Stimulated activated CD8-positive, alpha-beta memory T cell treated with anti-CD3 and anti-CD28 coated beads, Interleukin-15, amount 100 ng/mL, for 48 hours (primary cell): ENCODE measurements around the gene ASIC2.

Source experiments
- DNase-seq, 2 donors: peaks; one replicate each; pipeline ENCODE4 v3.0.0-alpha.2; 2020; ENCODE audit warnings: low read depth in 2 of 2

ASIC2 gene

GRCh38 chr17:33163533-33164168 is 129.4 kb downstream of the ASIC2 start:
- no peak for DNase-seq

DNA sequence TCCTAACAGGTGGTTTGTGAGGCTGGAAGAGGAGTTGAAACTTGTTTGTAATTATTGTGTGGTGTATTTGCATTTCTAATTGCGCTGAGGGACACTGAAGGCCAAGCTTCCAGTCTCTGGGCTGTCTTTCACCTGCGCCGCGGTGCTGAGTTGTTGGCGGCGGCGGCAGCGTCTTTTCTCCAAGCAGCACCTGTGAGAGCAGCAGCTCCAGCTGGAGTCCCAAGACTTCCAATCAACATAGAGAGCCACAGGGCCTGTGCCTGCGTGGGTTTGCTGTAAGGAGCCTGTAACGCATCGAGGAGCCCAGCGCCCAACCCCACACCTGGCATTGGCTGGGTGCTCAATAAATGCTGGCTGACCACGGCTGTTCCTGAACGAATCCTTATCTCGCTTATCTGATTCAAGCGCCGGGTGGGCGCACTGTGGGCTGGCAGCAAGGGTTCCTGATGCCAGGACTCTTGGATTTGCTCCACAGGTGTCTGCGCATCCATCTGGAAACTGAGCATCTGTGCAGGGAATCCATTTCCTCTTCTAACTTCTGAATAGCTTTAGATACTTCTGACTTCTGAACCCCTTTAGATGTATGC is 138.1 kb downstream of the ASIC2 start:
- DNase-seq: no peak

DNA sequence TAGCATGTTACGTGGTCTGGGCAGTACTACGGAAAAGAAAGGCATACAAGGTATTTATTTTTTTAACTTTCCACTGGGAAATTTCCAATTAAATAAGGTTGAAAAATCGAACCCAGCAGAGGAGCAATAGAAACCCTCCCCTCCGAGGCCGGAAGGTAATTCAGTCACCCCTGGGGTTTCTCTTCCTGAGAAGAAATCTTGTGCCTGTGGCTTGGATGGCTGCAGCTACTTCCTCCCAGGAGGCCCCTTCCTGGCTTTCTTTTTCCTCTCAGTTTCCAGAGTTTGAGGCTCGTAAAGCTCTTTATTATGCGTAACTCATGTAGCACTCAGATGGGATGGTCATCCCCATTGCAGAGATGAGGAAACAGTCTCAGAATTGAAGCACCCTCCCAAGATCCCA is 140.3 kb downstream of the ASIC2 start:
- DNase-seq: no peak

DNA sequence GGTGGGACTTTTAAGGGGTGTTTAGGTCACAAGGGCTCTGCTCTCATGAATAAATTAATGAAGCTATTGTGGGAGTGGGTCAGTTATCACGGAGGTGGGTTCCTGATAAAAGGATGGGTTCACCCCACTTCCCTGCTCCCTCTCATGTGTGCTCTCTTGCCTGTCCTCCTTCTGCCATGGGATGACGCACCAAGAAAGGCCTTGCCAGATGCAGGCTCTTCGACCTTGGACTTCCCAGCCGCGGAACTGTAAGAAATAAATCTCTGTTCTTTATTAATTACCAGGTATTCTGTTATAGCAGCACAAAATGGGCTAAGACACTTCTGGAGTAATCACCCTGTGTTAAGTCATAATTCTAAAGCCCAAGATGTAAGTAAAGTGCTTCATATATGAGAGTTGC is 141.5 kb downstream of the ASIC2 start:
- no peak for DNase-seq

DNA sequence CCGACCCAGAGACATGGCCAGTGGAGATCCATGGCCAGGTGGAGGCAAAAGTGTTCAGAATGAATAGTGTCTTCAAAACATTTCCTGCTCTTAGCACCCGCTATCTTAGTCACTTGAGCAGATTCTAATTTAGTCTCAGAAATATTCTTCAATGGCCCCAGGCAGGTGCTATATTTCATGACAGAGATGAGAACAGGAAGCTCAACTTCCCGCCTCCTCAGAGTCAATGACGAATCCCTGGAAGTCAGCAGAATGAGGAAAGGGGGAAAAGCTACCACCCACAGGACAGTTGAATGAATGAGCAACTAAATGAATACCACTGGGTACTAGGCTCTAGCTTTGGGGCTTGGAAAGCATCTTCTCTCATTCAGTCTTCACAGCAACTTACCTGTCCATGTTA is 147.2 kb downstream of the ASIC2 start:
- no peak for DNase-seq

DNA sequence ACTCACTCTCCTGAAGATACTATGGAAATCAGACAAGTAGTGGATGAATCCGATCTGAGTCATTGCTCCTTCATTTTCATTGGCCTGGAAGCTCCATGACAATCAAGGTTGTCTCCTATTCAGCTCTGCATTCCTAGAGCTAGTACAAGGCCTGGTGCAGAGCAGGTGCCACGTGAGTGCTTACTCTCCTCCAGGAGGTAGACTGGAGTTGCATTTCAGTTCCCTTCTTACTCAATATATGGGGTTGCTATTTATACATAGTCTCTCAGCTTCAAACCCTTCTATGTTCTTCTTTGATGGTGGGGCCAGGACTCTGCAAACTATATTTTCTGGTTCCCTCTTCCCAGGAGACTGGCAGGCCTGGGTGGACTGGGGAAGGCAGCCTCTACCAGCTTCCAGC is 148.3 kb downstream of the ASIC2 start:
- no peak for DNase-seq

- DNase-seq: no peak
Observed at GRCh38 chr17:33142705-33143299, 150.3 kb downstream of the ASIC2 start.

GRCh38 chr17:33140413-33141099 is 152.5 kb downstream of the ASIC2 start:
- no peak for DNase-seq

DNA sequence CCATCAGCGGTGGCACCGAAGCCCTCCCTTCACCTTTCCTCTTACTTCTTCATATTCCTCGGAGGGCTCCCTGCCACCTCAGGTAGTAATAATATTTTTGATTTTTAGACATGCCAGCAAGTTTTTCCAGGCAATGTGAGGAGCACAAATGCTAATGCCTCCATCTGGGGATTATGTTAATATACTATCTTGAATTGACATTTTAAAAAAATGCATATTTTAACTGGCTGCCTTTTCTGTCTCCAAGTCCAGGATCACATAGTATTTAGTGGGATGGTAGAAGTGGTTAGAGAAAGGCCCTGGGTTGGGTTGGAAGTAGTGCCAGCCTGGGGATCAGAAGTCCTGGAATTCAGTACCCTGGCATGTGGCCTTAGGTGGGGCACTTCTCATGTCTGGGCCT is 154.5 kb downstream of the ASIC2 start:
- DNase-seq: no peak

DNA sequence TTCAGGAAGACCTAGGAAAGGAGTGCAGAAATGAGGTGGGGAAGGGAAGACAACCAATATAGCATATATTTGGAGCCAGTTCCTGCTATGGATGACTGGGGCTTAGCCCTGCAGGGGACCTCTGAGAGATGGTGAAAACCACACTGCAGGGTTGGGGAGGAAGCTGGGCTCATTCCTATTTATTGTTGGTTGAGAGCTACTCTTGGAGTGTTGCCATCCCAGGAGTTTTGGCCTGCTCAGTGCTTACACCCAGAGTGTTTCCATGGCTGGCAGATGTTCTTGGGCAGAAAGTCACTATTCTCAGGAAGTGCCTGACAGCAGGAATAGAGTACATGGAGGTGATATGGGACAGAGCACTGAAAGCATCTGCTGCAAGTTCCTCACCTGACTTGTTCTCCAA is 155.7 kb downstream of the ASIC2 start:
- DNase-seq: no peak

GRCh38 chr17:33135691-33136090 is 157.4 kb downstream of the ASIC2 start:
- DNase-seq: no peak

DNA sequence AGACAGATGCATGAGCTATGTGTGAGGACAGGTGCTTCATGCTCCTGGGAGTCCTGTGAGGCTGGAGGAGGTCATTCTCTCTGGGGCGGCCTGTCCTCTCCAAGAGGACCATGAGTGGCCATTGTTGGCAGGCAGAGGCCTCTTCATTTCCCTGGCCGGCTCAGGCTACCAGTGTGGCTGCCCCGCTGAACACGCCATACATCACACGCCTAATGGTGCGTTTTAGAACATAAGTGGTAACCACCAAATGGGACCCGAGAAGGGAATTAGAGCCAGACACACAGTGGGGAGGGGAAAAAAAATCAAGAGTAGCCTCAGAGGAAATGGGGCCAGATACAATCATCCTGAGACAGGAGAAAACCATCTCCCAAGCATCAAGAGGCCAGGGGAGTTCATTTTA is 161.5 kb downstream of the ASIC2 start:
- no peak for DNase-seq

DNA sequence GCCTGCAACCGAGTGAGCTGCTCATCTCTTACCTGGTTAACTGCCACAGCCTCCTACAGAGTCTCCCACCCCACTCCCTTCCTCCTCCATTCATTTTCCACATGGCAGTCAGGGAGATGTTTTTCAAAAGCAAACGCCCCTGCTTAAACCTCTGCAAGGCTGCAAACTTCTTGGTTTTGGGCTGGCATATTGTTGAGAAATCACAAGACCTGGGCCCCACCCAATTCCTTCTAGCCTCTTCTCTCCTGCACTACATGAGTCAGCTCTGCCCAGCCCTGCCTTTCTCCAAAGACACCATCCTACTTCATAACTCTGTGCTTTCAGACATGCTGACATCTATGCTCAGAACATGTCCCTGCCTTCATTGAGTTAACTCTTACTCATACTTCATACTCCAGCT is 165.4 kb downstream of the ASIC2 start:
- DNase-seq: no peak

DNA sequence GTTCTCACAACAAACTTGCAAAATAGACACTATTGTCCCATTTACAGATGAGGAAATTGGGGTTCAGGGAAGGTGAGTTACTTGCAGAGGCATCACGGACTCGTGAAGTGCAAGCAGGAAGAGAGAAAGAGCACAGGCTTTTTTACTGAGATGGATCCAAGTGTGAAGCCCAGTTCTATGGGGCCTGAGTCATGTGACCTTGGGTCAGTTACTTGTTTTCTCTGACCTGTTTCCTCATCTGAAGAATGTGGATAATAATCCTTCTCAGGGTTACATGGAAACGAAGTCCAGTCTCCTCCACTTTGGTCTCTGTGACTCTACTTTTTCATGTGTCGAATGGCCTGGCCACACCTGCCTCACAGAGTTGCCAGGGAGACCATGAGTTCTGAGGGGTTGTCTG is 167.0 kb downstream of the ASIC2 start:
- no peak for DNase-seq

DNA sequence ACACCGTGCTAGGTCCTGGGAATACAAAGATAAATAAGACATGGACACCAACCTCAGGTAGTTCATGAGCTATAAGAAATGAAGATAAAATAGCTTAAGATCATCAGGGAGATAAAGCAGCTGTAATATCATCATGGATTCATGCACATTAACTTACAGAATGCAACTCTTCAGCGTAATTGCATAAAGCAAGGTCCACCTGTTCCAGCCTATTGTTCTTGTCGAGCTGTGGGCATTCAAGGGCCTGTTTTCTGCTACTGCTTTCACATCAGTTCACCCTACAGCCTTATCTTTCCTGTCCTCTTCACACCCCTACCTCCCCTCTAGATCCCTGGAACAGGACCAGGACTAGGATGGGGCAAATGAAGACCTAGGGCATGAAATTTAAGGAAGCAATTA is 167.5 kb downstream of the ASIC2 start:
- no peak for DNase-seq

DNA sequence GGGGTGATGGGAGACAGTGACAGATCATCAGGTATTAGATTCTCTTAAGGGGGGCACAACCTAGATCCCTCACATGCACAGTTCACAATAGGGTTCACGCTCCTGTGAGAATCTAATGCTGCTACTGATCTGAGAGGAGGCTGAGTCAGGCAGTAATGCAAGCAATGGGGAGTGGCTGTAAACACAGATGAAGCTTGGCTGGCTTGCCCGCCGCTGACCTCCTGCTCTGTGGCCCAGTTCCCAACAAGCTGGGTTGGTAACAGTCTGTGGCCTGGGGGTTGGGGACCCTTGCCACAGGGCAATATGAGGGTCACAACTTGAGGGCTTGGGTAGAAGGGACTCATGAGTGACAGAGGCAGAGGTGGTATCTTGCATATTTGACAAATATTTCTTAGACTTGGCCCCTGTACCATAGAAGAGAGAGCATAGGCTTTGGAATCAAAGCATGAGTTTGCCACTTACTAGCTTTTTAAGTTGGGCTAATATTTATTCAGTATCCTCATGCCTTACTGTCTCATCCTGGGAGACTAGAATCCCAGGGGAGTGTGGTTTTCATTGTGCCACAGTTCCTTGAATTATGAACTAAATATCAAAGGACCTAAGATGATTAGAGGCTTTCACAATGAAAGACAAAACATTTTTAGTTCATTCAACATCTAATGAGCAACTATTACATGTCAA is 168.1 kb downstream of the ASIC2 start:
- DNase-seq: no peak

DNA sequence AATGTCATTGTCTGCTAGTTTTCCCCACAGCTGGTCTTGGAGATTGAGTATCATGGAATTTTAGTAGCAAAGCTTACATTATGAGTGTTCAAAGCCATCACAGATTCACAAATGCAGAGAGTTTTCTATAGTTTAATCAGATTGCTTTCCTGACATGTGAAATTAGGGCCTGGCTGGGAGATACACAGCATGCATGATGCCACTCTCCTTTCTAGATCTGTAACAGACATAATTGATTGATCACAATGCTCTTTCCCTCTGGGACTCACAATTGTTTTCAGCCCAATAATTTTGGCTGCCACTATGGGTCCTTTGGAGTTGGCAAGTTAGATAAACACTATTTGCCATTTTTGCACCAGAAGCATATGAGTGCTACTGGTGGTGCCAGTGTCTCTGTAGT is 168.9 kb downstream of the ASIC2 start:
- DNase-seq: no peak

GRCh38 chr17:33121756-33122155 is 171.3 kb downstream of the ASIC2 start:
- DNase-seq: no peak

DNA sequence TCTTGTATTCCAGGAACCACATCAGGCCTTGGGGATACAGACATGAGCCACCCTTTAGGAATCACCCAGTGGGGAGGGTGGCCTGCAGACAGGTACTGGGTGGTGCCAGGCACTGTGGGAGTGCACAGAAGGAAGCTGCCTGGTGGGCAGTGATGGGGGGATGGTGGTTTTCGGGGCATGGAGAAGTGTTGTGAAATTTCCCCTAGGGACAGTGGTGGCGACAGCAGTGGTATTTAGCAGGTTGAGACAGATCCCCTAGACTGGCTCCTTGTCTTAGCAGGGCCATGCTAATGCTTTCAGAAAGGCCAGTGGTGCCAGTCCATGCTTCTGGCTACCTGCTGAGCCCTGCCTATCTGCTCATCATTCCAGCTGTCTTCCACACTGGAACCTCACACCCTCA is 171.8 kb downstream of the ASIC2 start:
- DNase-seq: no peak

DNA sequence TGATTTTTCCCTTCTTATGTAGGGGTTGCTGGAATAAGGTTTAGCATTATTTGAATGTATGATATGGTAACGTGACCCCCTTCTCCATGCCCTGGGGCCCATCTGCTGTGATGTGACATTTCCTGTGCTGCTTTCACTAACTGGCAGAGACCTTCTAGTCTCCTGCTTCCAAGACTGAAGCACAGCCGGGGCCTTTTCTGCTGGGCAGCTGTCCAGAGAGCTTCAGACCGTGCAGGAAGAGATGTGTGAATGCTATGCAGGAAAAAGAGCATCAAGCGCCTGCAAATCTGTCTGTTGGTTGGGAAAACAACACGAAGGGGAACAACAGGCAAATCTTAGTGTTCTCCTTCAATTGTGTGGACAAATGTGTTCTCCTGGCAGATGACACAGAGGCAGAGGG is 173.0 kb downstream of the ASIC2 start:
- no peak for DNase-seq

DNA sequence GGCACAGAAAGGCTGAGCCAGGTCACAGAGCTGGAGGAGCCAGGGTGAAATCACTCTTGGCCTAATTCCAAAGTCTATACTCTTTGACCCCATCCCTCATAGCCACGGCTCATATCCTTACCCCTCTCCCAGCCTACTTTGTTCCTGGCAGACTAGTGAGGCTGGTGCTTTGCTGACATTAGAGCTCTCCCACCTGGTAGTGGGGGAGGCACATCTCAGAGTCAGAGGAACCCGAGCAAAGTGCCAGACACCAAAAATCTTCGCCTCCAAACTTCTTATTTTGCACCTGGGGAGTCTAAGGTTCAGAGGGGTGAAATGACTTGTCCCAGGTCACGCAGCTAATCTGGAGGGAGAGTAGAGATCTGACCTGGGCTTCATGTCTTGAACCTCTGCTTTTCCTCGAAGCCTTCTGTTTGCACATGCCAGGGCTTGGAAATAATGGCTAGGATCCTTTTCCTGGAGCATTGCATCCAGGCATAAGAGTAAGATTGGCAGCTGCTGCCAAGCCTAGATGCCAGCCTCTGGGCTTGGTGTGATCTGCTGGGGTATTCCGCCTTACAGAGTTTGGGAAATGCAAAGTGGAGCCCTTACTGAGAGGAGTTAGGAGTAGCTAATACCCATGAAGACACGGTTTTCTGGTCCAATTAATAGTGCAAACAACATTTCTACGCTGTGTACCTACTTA is 174.6 kb downstream of the ASIC2 start:
- DNase-seq: no peak

DNA sequence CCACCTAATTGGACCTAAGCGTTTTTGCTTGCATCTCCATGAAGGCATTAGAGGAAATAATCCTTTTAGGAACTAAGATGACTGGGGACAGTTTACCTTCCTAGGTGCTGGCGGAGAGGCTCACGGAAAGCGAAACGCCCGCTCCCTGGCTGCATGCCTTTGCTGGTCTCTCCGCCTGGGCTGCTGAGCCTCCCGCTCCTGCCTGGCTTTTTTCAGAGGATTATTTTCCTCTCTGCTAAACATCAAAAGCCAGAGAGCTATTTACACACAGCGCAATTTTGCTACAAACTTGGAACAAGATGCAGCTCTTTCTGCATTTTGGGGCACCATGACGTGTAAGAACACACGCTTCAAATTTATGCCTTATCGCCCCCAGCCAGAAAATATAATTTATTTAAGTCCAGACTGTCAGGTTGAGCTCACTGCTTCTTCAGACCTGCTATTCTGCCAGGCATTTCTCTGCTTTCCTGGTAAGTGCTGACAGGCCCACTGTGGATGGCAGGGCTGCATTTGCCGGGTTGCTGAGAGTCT is 177.0 kb downstream of the ASIC2 start:
- no peak for DNase-seq
